GM13976 (cell line): ENCODE results near the gene TXNDC8.

Experiments
- DNase-seq: peaks from one replicate; pipeline ENCODE4 v3.0.0; 2012; ENCODE audit warnings: low spot score
- CTCF ChIP-seq: IDR thresholded peaks from 2 replicates; pipeline ENCODE4 v1.5.1; 2012; ENCODE audit warnings: borderline replicate concordance, mild to moderate bottlenecking; ENCODE audit not compliant: insufficient read depth; ENCODE audit errors: extremely low read depth, missing control alignments, control extremely low read depth
- in situ Hi-C: fragments of 300-500 bp; cut with MboI; formaldehyde crosslinking; loops from one replicate; pipeline ENCODE4 v1.12.0; 2022; ENCODE audit warnings: low sequenced_read_pairs, mixed read lengths, inconsistent platforms; ENCODE audit not compliant: unreplicated experiment

The TXNDC8 gene

GRCh38 chr9:110254500-110254899 lies 83.2 kb downstream of the TXNDC8 start:
- in situ Hi-C loops = no loop called here
- no peak for DNase-seq
- no peak for TF ChIP-seq CTCF
